HEK293T (cell line): Measurements from ENCODE around the gene OSTN.
"Not testable (repeated sequence)": the region's sequence is repeated elsewhere in the genome, so short reads cannot be mapped to it uniquely, and the experiment has no call there.

Experiments
- CTCF ChIA-PET: fragments of 350-600 bp; formaldehyde crosslinking; extraction: SDS; loops from one replicate; lab custom pipeline; 2021; ENCODE audit warnings: antibody characterized with exemption, inconsistent platforms; lab: Yijun Ruan, JAX
- POLR2A ChIA-PET: fragments of 350-600 bp; formaldehyde crosslinking; extraction: SDS; loops from one replicate; lab custom pipeline; 2020; ENCODE audit warnings: antibody characterized with exemption, inconsistent platforms; lab: Yijun Ruan, JAX
- DNase-seq: peaks from one replicate; pipeline ENCODE4 v3.0.0; 2012; ENCODE audit warnings: mixed read lengths; ENCODE audit errors: extremely low spot score
- ARNT ChIP-seq: fragments of 450-650 bp; IDR thresholded peaks from 2 replicates; pipeline ENCODE4 v1.6.1; 2017; ENCODE audit warnings: mild to moderate bottlenecking
- BHLHE40 ChIP-seq: fragments of 450-650 bp; IDR thresholded peaks from 2 replicates; pipeline ENCODE4 v1.6.1; 2016; ENCODE audit warnings: mild to moderate bottlenecking, moderate library complexity, borderline replicate concordance
- CTBP1 ChIP-seq: fragments of 450-650 bp; IDR thresholded peaks from 2 replicates; pipeline ENCODE4 v1.6.1; 2016; ENCODE audit warnings: borderline replicate concordance
- ELF4 ChIP-seq: fragments of 450-650 bp; IDR thresholded peaks from 2 replicates; pipeline ENCODE4 v1.6.1; 2017; ENCODE audit warnings: antibody characterized with exemption
- FOXA1 ChIP-seq: fragments of 450-650 bp; IDR thresholded peaks from 2 replicates; pipeline ENCODE4 v1.6.1; 2016; ENCODE audit warnings: mild to moderate bottlenecking
- FOXK2 ChIP-seq: fragments of 450-650 bp; IDR thresholded peaks from 2 replicates; pipeline ENCODE4 v1.6.1; 2016; ENCODE audit warnings: mild to moderate bottlenecking
- FOXM1 ChIP-seq: fragments of 450-650 bp; IDR thresholded peaks from 2 replicates; pipeline ENCODE4 v1.6.1; 2017; ENCODE audit warnings: mild to moderate bottlenecking, borderline replicate concordance
- HDGF ChIP-seq: fragments of 450-650 bp; IDR thresholded peaks from 2 replicates; pipeline ENCODE4 v1.6.1; 2017; ENCODE audit warnings: antibody characterized with exemption, borderline replicate concordance
- L3MBTL2 ChIP-seq: fragments of 450-650 bp; conservative IDR thresholded peaks from 2 replicates; pipeline ENCODE4 v1.6.1; 2016; ENCODE audit warnings: mild to moderate bottlenecking
- LEF1 ChIP-seq: fragments of 450-650 bp; IDR thresholded peaks from 2 replicates; pipeline ENCODE4 v1.6.1; 2017; ENCODE audit warnings: mild to moderate bottlenecking, borderline replicate concordance
- NFRKB ChIP-seq: fragments of 450-650 bp; IDR thresholded peaks from 2 replicates; pipeline ENCODE4 v1.6.1; 2016; ENCODE audit warnings: mild to moderate bottlenecking, moderate library complexity
- SP1 ChIP-seq: fragments of 450-650 bp; IDR thresholded peaks from 2 replicates; pipeline ENCODE4 v1.6.1; 2017
- SUZ12 ChIP-seq: fragments of 450-650 bp; IDR thresholded peaks from 2 replicates; pipeline ENCODE4 v1.6.1; 2016; ENCODE audit warnings: mild to moderate bottlenecking
- TARDBP ChIP-seq: fragments of 450-650 bp; IDR thresholded peaks from 2 replicates; pipeline ENCODE4 v1.6.1; 2016
- ZNF384 ChIP-seq: fragments of 450-650 bp; IDR thresholded peaks from 2 replicates; pipeline ENCODE4 v1.6.1; 2016
- TF ChIP-seq, protein P1 (sequence below): fragments of 450-650 bp; IDR thresholded peaks from 2 replicates; pipeline ENCODE4 v1.6.1; 2016

OSTN gene

DNA sequence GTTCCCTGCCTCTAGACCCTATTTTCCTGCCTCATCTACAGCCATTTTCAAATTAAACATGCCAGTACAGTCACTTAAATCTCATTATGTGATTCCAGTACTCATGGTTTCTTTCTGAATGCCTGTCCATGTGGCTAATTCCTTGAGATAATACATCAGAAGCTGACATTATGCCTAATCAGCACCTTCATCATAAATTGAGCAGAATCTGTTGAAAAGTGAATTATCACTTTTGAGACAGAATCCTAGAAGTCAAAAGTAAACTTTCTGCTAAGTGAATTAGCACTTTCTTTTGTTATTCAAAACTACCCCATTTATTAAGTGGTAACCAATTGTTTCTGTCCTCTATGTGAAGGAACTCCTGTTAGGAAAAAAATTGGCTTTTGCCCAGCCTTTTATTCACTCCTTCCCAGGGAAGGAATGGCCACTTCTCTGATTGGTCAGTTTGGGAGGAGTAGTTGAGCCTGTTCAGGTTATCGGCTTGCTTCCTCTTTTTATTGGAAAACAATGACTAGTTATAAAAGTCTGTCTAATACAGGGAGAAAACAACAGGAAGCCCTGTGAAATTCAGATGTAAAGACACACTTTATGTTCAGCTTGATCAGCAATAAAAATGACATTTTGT is 40.5 kb downstream of the OSTN start:
- TF ChIP-seq BHLHE40 (no peak), FOXM1 (no peak), ARNT (no peak), FOXA1 (no peak), NFRKB (no peak), SP1 (no peak), L3MBTL2 (no peak), HDGF (no peak)
- TF ChIP-seq, protein P1, sequence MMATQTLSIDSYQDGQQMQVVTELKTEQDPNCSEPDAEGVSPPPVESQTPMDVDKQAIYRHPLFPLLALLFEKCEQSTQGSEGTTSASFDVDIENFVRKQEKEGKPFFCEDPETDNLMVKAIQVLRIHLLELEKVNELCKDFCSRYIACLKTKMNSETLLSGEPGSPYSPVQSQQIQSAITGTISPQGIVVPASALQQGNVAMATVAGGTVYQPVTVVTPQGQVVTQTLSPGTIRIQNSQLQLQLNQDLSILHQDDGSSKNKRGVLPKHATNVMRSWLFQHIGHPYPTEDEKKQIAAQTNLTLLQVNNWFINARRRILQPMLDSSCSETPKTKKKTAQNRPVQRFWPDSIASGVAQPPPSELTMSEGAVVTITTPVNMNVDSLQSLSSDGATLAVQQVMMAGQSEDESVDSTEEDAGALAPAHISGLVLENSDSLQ = no peak
- ChIA-PET POLR2A (no interaction called here), CTCF (no interaction called here)
- DNase-seq = no peak

DNA sequence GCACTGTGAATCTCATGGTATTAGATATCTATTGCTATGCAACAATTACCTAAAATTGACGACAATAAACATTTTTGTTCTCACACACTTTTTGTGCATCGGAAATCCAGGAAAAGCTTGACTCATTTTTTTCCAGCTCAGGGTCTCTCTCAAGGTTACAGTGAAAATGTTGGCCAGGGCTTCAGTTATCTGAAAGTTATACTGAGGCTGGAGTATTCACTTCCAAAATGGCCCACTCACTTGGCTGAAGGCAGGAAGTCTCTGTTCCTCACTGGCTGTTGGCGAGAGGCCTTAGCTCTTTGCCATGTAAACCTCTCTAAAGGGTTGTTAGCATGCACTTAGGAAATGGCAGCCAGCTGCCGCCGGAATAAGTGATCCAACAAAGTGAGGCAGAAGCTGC is 41.4 kb downstream of the OSTN start:
- DNase-seq = no peak
- ChIA-PET POLR2A (no interaction called here), CTCF (no interaction called here)
- no peak for TF ChIP-seq FOXA1
- no peak for TF ChIP-seq FOXK2
- no peak for TF ChIP-seq FOXM1
- no peak for TF ChIP-seq NFRKB
- no peak for TF ChIP-seq HDGF
- no peak for TF ChIP-seq BHLHE40
- no peak for TF ChIP-seq CTBP1
- TF ChIP-seq, protein P1 = no peak
- TF ChIP-seq TARDBP = no peak
- no peak for TF ChIP-seq ZNF384
- TF ChIP-seq L3MBTL2 = no peak
- no peak for TF ChIP-seq SP1

DNA sequence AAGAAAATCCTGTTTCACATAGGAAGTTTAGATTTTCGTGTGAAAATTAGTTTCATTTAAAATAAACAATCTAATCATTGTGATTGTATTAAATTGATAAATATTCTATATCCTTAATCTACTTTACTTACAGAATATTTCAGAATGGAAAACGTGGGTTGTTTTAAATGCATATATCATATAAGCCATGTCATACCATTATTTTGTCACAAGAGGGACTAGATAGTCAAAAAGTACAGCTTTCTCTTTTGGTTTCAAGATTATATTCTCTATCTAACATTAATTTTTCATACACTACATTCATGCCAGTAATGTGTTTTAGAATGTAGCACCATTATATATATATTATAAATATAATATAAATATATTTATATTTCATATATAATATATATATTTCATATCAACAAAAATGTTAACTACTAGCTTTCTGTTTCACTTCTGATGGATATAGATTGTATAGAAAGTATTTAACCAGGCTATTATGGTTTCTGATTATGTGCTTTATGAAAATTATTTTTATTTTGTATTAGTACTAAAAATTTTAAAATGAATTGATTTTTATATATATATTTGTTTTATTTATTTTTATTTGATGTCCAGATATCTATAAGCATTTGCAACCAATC is 45.3 kb downstream of the OSTN start:
- no peak for DNase-seq
- TF ChIP-seq FOXK2 (no peak), ZNF384 (no peak), FOXM1 (no peak), ARNT (no peak), TARDBP (no peak), BHLHE40 (no peak), SUZ12 (no peak)
- TF ChIP-seq, protein P1 = no peak
- ChIA-PET CTCF (interaction anchor here (0.6 kb wide), 1 partner anchor 23 kb away, joined by 4 read pairs; no protein-coding TSS in a partner anchor), POLR2A (no interaction called here)

GRCh38 chr3:191246034-191246433 is 47.0 kb downstream of the OSTN start:
- DNase-seq, POLR2A ChIA-PET, CTCF ChIA-PET: not testable (repeated sequence)

- DNase-seq = no peak
- no peak for TF ChIP-seq LEF1
- no peak for TF ChIP-seq ELF4
- TF ChIP-seq BHLHE40 = no peak
- TF ChIP-seq ZNF384 = no peak
- no peak for TF ChIP-seq CTBP1
- POLR2A ChIA-PET = no interaction called here
- CTCF ChIA-PET = no interaction called here
Measured at GRCh38 chr3:191246630-191247029, 47.6 kb downstream of the OSTN start.

- no peak for DNase-seq
- CTCF ChIA-PET = no interaction called here
- TF ChIP-seq, protein P1 = no peak
- TF ChIP-seq ELF4 = no peak
- TF ChIP-seq SP1 = no peak
- TF ChIP-seq FOXA1 = no peak
- TF ChIP-seq NFRKB = no peak
- TF ChIP-seq HDGF = no peak
- TF ChIP-seq TARDBP = no peak
- TF ChIP-seq L3MBTL2 = no peak
- TF ChIP-seq FOXK2 = no peak
- POLR2A ChIA-PET = no interaction called here
Measured at GRCh38 chr3:191253089-191253799, 54.2 kb downstream of the OSTN start.
